Measurements from ENCODE around the gene STX1A. TPM values are rescaled to one million over a fixed set of nuclear protein-coding genes. Genes with fewer than 3 reads are reported as not detected.

STX1A gene
- total RNA-seq, 3 donors from 2014 or later: 5.2 to 23.9 (median 6.1) TPM

DNA sequence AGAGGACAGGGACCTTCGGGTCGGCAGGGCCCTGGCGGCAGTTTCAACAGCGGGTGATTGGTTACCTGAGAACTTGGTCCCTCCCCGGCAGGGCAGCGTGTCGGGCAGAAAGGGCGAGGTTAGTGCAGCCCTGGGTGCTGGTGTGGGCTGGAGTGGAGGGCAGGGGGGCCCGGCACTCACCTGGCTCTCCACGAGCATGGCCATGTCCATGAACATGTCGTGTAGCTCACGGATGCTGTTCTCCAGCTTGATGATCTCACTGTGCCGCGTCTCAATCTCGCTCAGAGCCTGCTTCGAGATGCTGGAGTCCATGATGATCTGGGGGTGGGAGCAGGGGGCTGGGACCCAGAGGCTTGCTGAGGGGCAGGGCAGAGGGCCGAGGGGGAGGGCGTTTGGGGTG is 16.8 kb downstream of the STX1A start:
- TF ChIP-seq, protein P1, sequence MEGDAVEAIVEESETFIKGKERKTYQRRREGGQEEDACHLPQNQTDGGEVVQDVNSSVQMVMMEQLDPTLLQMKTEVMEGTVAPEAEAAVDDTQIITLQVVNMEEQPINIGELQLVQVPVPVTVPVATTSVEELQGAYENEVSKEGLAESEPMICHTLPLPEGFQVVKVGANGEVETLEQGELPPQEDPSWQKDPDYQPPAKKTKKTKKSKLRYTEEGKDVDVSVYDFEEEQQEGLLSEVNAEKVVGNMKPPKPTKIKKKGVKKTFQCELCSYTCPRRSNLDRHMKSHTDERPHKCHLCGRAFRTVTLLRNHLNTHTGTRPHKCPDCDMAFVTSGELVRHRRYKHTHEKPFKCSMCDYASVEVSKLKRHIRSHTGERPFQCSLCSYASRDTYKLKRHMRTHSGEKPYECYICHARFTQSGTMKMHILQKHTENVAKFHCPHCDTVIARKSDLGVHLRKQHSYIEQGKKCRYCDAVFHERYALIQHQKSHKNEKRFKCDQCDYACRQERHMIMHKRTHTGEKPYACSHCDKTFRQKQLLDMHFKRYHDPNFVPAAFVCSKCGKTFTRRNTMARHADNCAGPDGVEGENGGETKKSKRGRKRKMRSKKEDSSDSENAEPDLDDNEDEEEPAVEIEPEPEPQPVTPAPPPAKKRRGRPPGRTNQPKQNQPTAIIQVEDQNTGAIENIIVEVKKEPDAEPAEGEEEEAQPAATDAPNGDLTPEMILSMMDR (IDR thresholded peaks at IDR 0.05): no peak
- DNase-seq (no peak), ATAC-seq (no peak)
- no peaks in the 10 kb centered on the region for H3K36me3 ChIP-seq (ENCODE audit: low read depth)
- intact Hi-C loops (cut with DNase I, micrococcal nuclease): no loop called here
- H3K4me1 ChIP-seq (ENCODE audit: low read depth): no peaks in the 10 kb centered on the region
- no peaks in the 10 kb centered on the region for H3K9me3 ChIP-seq
- no peak overlapping the region for H3K4me3 ChIP-seq

DNA sequence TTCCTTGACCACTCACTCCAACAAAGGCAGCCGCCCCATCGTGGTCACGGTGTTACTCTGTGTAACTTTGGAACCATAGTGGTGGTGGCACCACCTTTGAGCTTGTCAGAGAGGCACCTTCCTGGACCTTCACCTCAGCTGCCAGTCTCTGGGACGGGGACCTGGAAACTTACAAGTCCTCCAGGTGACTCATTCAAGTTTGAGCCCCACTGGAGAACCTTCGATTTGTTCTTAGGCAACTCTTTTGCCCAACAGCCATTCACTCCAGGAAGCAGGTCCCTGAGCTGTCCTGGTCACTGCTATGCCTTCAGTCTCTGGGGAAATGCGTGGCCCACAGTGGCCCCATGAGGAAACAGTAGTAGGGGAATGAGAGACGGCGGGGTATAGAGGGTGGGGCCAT is 17.2 kb downstream of the STX1A start:
- ATAC-seq (no peak), DNase-seq (no peak)
- TF ChIP-seq, protein P1 (IDR thresholded peaks at IDR 0.05): no peak
- intact Hi-C loops (cut with DNase I, micrococcal nuclease): no loop called here
- no peaks in the 10 kb centered on the region for H3K9me3 ChIP-seq
- H3K36me3 ChIP-seq (ENCODE audit: low read depth): no peaks in the 10 kb centered on the region
- no peak overlapping the region for H3K4me3 ChIP-seq
- no peaks in the 10 kb centered on the region for H3K4me1 ChIP-seq (ENCODE audit: low read depth)

DNA sequence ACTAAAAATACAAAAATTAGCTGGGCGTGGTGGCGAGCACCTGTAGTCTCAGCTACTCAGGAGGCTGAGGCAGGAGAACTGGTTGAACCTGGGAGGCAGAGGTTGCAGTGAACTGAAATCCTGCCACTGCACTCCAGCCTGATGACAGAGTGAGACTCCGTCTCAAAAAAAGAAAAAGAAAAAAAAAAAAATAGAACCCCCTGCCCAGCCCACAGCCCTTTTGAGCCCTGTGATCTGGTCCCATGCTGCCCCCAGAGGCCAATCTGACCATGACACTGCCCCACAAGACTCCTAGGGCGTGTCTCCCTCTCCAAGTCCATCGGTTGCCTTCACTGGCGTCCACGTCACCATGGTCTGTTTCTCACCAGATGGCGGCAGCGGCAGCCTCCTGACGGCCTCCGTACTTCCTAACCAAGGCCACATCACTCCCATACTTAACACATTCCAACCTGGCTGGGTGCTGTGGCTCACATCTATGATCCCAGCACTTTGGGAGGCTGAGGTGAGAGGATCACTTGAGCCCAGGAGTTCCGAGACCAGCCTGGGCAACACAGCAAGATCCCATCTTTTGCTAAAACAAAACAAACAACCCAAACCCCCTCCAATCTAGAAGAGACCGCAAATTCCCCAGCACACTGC is 18.0 kb downstream of the STX1A start:
- peak; percentile 75 for ATAC-seq
- H3K9me3 ChIP-seq: no peaks in the 10 kb centered on the region
- no peaks in the 10 kb centered on the region for H3K36me3 ChIP-seq (ENCODE audit: low read depth)
- peak in 2 of 3 donors; percentile 79 to 81 for DNase-seq
- TF ChIP-seq, protein P1 (IDR thresholded peaks at IDR 0.05): peak; percentile 55
- intact Hi-C loops (cut with DNase I, micrococcal nuclease): no loop called here
- H3K4me1 ChIP-seq (ENCODE audit: low read depth): no peaks in the 10 kb centered on the region
- no peak overlapping the region for H3K4me3 ChIP-seq

DNA sequence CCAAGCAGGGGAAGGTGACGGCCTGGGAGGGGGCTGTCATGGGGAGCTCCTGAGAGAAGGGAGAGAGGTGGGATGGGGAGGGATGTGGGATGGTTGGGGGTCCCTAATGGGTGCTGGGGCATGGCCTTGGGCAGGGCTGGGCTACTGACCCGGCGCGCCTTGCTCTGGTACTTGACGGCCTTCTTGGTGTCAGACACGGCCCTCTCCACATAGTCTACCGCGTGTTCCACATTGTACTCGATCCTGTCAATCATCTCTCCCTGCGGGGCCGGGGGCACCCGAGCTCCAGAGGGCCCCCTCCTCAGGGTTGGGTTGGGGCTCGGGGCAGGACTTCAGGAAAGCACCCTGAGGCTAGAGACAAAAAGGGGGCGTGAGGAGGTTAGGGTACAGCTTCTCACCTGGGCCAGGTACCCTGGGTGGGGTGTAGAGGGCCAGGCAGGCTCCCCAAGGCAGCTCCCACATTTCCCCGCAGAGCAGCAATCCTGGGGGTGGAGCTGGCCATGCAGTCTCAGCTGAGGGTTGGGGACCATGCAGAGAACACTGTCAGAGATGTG is 18.8 kb downstream of the STX1A start:
- Histone ChIP-seq H3K4me1 (ENCODE audit: low read depth) (no peaks in the 10 kb centered on the region), H3K4me3 (no peak overlapping the region), H3K36me3 (ENCODE audit: low read depth) (no peaks in the 10 kb centered on the region), H3K9me3 (no peaks in the 10 kb centered on the region)
- ATAC-seq: no peak
- intact Hi-C loops (cut with DNase I, micrococcal nuclease): no loop called here
- no peak for DNase-seq
- TF ChIP-seq, protein P1 (IDR thresholded peaks at IDR 0.05): no peak

DNA sequence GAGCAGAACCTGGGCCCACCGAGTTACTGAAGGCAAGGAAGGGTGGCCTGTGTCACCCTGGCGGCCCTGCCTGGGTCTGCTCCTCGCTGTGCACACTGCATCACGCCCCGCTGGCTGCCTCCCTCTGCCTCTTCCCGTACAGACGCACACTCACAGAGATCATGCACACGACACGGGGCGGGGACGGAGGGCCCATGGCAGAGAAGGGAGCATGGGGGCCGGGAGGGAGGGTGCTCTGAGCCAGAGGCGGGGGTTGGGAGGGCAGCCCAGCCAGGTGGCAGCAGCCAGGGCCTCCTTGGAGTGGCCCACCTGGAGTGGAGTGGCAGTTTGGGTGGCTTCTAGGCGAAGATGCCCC is 19.4 kb downstream of the STX1A start:
- no peak overlapping the region for H3K4me3 ChIP-seq
- ATAC-seq (no peak), DNase-seq (no peak)
- intact Hi-C loops (cut with DNase I, micrococcal nuclease): no loop called here
- TF ChIP-seq, protein P1 (IDR thresholded peaks at IDR 0.05): no peak
- no peaks in the 10 kb centered on the region for H3K9me3 ChIP-seq
- H3K36me3 ChIP-seq (ENCODE audit: low read depth): no peaks in the 10 kb centered on the region
- no peaks in the 10 kb centered on the region for H3K4me1 ChIP-seq (ENCODE audit: low read depth)
